Islet precursor cell (in vitro differentiated cells): ENCODE measurements around the gene NOX4.
A peak's percentile ranks its signal among the peaks of the same experiment; 100 is the strongest.
"Not testable (repeated sequence)": the region's sequence is repeated elsewhere in the genome, so short reads cannot be mapped to it uniquely, and the experiment has no call there.

Source experiments
- DNase-seq: peaks from one replicate; pipeline ENCODE4 v3.0.0-alpha.2; 2018

The NOX4 gene

DNA sequence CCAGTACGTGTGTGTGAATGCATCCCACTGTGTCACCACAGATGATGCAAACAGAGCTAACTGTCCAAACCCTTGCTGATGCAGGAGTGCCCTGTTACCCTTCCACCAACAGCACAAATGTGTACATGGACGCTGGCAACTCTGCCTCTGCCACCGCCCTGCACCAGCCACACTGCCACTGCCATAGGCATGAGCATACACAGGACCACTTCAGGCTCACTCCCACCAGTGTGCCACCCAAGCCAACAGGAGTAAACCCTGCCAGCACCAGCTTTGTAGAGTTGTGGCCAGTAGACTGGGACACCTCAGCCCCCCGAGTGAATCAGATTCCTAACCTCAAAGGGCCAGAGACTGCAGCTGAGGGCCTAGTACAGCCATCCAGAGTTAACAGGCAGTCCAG is 34.0 kb downstream of the NOX4 start:
- no peak for DNase-seq

DNA sequence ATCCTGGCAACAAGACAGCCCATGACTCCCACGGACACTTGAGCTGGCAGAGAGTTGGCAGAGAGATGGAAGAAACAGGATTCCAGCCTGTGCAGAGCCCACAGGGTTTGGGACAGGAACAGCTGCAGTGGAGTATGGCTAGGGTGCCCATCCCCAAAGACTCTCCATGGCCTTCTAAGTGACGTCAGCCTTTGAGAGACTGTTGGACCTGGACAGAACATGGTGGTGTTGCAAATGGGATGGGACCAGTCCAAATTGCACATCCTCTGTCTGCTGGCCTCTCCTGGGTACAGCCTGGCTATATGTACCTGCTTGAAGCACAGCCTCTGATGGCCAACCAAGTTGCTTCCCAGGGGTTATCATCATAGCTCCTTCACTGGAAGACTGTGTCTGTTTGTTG is 34.5 kb downstream of the NOX4 start:
- DNase-seq = no peak

DNA sequence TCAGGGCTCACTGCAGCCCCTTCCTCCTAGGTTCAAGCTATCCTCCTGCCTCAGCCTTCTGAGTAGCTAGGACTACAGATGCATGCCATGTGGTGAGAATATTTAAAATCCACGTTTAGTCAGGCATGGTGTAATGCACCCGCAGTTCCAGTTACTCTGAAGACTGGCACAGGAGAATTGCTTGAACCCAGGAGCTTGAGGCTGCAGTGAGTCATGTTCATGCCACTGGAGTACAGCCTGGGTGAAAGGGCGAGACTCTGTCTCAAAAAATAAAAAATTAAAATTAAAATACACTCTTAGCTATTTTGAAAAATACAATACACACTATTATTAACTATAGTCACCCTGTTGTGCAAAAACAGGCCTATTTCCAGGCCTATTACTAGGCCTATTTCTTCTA is 38.4 kb downstream of the NOX4 start:
- DNase-seq = no peak

DNA sequence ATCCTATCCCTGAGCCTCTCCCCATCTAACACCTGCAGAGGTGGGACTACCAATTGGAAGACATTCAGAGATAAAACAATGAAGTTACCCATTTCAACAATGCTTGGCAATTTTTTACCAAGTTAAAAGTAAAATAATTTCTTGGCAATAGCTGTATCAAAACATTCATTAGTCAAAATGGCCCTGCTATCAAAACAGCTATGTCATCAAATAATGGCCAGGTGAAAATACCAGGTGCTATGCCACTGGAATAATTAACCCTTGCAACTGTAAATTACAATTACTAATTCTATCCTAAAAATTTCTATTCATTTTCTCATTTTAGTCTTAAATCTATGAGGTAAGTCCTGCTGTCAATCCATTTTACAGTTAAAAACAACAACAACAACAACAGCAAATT is 43.3 kb downstream of the NOX4 start:
- DNase-seq = no peak

DNA sequence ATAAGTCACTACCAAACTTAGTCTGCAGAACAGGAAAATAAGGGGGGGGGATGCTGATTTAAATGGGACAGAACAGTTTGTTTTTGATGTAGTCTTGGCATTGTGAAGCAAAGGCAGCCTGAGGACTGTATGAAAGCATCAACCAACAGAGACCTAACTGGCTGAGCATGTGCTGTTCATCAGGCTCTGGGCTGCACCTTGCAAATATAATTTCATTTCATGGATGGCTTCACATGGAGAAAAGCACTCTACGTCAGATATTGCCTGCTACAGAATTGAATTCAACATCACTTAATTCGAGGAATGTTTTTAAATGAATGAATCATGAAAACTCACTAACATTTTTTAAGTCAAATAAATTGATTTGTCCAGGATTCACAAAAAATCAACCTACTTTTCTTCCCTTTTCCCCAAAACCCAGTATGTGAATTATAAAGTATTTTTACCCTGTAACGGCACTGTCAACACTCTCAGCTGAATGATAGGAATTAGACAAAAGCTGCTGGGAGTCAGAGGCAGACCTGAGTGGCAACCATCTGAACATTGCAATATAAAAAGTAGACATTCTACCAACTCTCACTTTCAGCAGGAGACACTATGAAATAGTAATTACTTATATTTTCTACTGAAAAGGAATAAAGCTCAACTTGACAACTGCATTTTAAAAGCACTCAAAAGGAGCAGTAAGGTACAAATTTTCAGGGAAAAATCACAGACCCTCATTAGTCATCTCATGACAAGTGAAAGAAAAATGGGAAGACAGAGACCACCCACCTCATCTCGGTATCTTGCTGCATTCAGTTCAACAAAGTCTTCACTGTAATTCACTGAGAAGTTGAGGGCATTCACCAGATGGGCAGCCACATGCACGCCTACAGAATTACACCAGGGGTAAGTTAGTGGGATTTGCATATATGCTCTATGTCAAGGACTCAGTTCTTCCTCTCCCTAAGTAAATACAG is 47.5 kb downstream of the NOX4 start:
- DNase-seq = no peak

DNA sequence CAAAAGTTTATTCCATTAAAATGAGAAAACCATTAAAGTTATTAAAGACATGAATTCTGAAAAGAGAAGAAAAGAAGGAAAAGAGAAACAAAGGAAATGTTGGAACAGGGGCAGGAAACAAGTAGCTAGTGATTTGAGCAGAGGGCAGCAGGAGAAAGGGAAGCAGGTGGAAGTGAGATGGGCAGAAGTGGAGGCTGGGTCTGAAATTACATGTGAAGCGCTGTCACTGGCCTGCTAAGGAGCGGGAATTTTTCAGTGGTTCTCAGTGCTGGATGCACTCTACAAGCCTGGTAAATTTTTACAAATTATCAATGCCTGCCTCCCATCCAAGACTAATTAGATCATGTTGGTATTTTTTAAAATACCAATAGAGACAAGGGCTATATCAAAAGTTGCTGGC is 48.4 kb downstream of the NOX4 start:
- no peak for DNase-seq

DNA sequence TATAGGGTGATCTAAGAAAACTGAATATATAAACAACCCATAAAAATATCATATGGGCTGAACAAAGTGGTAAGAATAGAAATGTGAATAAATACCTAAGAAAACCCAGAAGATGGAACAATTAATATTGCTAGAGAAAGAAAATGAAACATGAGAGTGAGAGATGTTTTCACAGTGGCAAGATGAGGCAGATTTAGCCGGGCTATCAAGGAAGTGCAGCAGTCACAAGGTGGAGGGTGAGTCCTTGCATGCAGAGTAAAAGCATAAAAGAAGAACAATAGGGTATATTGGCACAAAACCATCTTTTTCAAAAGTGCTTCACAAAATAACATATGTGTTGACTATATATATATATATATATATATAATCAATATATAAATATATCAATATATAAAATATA is 49.6 kb downstream of the NOX4 start:
- DNase-seq = no peak

DNA sequence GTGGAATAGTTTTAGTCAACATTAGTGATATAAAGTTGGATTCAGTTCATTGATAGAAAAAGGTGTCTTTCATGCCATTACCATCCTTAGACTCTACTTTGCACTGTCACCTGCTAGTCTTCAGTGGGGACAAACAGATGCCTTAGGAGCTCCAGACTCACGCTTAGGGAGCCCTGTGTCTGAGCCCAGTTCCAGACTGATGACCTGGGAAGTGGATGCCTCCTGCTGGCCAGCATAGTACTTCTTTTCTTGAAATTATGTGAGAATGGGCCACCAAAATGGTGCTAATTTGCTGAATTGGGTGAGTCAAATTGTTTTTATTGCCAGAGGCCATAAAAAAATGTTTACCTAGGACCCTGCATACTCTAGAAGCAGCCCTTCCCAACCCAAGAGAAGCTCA is 53.9 kb downstream of the NOX4 start:
- no peak for DNase-seq

DNA sequence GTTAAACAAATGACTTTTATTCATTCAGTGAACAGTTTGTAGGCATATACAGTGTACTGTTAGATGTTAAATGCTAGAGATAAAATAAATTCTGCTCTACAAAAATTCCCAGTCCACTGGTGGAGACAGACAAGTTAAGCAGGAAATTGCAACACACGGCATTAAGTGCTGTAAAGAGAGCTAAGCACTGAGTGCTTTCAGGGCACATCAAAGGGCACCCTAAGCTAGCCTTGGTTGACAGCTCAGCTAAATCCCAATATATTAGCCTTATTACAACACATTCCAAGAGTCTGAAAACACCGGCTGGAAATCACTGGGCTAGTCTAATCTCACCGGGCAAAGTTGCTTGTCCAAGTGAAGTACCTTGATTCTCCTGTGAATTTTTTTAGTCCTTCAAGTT is 55.1 kb downstream of the NOX4 start:
- peak; percentile 93 for DNase-seq

DNA sequence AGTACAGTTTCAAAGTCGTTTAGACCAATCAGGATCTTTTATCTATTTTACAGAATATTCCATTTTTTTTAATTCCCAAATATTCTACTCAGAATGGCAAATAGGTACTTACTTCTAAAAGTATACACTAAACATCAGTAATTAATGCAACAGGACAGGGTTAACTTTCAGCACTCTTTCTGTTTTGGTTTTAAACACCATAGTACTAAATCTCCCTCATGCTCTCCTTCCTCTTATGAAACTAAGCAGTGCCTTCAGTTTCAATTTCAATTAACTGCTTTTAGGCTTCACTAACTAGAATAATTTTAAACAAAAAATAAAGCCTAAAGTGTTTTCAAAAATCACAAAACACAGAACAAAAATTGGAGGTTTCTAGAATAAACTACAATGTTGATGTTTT is 57.9 kb downstream of the NOX4 start:
- no peak for DNase-seq

DNA sequence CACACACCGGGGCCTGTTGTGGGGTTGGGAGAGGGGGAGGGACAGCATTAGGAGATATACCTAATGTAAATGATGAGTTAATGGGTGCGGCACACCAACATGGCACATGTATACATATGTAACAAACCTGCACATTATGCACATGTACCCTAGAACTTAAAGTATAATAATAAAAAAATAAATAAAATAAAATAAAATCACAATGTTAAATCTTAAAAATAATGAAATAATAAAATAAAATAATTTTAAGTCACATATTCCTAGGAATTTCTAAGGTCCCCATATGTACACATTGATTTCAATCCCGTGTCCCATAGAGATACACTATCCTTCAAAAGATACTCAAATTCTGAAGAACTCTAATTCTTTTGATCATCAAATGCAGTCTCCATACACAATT is 59.0 kb downstream of the NOX4 start:
- DNase-seq = not testable (repeated sequence)

DNA sequence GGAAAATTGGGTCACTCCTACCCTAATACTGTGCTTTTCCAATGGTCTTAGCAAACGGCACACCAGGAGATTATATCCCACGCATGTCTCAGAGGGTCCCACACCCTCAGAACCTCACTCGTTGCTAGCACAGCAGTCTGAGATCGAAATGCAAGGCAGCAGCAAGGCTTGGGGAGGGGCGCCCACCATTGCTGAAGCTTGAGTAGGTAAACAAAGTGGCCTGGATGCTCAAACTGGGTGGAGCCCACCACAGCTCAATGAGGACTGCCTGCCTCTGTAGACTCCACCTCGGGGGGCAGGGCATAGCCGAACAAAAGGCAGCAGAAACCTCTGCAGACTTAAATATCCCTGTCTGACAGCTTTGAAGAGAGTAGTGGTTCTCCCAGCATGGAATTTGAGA is 64.7 kb downstream of the NOX4 start:
- DNase-seq = not testable (repeated sequence)

DNA sequence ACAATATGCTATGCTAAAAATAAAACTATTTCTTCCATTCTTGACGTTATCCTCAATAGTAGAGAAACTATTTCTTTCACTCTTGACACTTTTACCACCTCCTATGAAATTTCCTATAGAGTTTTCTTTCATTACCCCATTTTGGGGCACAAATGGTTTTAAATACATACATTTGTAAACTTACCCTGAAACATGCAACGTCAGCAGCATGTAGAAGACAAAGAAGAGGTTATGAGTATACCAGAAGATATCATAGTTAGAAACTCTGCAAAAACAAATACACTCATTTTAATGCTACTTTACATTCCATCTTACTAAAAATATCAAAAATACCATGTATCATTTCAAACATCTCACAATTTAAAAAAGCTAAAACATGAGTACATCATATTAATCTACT is 69.5 kb downstream of the NOX4 start:
- no peak for DNase-seq

DNA sequence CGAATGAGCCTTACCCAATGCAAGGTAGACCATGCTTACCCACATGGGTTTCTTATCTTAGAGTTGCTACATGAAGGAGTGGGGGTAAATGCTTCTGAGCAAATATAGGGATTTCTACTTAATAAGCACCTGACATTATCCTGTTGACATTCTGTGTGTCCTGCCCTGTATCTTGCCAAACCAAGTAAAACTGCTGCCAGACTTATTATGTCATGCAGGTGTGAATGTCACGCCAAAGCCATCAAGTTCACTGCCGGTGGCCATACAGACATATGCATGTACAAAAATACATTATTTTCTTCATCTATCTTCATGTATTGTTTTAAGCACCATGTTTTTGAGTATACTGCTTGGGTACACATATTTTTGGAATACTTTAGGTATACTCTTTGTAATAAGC is 70.2 kb downstream of the NOX4 start:
- DNase-seq = no peak

DNA sequence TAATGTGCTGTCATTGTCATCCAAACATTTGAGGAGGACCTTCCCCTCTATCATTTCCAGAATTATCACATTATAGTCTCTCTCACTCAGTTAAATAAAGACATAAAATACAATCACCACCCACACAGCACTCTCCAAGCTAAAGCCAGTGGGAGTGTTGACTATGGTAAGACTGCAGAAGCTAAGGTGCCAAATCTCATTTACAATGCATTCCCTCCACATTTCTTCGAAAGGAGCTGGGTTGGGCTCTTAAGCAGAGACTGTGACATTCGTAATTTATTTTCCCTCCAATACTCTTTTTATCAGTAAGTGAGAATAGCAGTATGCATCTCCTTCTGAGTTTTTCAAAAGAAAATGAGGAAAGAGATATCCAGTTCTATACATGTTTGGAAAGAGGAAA is 74.2 kb downstream of the NOX4 start:
- no peak for DNase-seq

DNA sequence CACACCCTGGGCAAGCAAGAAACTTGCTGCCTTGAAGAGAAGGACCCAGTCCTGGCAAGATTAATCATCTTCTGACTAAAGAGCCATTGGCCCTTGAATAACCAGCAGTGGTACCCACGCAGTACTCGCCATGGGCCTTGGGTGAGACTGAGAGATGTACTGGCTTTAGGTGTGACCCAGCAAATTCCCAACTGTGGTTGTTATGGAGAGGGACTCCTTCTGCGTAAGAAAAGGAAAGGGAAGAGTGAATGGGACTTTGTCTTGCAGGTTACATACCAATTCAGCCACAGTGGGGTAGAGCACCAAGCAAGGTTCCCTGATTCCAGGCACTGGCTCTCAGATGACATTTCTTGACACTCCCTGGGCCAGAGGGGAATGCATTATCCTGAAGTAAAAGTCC is 80.1 kb downstream of the NOX4 start:
- DNase-seq = not testable (repeated sequence)

DNA sequence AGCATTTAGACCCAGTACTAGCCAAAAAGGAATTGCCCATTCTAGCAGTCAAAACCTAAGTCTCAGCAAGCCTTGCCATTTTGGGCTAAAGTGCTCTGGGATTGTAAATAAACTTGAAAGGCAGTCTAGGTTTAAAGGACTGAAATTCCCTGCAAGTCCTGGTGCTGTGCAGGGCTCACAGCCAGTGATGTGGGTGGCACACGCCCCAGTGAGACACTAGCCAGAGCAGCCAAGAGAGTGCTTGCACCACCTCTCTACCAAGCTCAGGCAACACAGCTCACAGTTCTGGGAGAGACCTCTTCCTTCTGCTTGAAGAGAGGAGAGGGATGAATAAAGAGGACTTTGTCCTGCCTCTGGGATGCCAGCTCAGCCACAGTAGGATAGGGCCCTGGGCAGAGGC is 80.5 kb downstream of the NOX4 start:
- not testable (repeated sequence) for DNase-seq

DNA sequence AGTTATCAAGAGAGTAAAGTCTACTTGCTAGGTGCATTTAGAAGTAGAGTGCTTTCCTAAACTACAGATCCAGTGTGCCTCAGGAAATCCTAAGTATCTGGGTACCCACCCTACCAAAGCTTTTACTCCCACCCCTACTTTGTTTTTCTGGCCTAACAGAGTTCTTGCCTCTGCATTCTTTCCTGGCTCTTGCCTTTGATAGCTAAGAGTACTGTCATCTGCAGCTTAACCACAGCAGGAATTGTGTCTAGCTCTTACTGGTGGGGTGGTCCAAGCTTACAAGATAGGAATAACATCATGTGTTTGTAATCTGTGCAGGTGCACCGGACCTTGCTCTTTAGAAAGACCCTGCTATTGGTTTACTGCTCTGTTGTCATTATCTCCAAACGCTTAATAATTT is 82.7 kb downstream of the NOX4 start:
- DNase-seq = not testable (repeated sequence)

DNA sequence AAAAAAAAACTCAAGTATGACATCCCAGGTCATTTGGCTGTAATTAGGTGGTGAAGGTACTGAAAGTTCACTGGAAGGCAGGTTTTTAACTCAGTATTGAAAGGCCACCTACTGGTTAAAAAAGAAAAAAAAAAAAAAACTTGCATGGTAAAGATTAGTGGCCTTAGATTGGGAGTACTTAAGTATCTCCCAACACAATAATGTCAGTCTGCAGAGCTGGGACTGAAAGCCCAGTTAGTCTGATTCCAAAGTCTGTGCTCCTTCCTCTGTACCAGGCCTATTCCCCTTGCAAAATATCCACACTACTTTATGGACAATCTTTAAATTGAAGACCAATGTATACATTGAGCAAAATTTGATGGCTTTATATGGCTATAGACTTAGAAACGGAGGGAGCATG is 85.5 kb downstream of the NOX4 start:
- DNase-seq = no peak

DNA sequence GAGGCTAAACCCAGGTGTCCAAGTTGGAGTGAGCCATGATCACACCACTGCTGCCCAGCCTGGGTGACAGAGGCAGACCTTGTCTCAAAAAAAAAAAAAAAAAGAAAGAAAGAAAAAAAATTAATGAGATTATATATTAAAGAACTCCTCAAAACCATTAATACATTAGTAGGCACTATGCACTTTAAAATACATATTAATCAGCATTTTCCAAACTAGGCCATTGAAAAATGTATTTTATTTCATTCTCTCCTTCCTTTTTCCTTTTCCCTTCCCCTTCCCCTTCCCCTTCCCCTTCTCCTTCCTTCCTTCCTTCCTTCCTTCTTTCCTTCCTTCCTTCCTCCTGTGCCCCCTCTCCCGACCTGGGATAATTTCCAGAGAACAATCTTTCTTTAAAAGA is 99.5 kb downstream of the NOX4 start:
- DNase-seq = not testable (repeated sequence)

DNA sequence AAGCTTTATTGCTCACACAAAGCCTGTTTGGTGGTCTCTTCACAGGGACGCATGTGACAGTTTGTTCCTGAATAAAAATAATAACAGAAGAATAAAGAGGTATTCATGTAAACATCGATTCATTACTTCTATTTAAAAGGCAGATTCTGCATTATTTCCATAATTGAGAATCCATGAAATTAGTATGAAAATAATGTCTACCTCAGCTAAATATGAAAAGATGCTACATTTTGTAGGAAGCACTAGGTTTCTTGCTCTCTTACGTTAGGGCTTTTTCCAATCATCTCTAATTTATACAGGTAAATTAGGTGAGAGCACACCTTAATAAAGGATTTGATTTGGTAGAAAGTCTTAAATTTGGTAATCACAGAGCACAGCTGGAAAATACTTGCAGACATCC is 103.7 kb downstream of the NOX4 start:
- DNase-seq = not testable (repeated sequence)

DNA sequence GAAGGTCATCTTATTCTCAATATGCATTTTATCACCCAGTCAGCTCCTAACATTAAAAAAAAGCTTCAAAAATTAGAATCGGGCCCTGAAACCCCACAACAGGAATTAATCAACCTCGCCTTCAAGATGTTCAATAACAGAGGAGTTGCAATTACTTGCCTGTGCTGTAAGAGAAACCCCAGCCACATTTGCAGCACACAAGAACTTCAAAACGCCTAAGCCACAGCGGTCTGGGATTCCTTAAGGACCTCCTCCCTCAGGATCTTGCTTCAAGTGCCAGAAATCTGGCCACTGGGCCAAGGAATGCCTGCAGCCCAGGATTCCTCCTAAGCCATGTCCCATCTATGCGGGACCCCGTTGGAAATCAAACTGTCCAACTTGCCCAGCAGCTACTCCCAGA is 108.2 kb downstream of the NOX4 start:
- not testable (repeated sequence) for DNase-seq

DNA sequence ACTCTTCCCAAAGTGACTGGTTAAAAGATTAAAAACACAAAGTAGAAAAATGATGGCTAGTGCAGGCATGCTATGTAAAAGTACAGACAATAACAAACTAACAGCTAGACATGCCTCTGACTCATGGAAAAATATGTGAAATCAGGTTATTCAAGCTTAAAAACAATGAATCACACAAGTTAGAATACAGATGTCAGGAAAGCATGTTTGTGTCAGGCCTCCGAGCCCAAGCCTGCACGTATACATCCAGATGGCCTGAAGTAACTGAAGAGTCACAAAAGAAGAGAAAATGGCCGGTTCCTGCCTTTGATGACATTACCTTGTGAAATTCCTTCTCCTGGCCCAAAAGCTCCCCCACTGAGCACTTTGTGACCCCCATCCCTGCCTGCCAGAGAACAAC is 110.1 kb downstream of the NOX4 start:
- no peak for DNase-seq

DNA sequence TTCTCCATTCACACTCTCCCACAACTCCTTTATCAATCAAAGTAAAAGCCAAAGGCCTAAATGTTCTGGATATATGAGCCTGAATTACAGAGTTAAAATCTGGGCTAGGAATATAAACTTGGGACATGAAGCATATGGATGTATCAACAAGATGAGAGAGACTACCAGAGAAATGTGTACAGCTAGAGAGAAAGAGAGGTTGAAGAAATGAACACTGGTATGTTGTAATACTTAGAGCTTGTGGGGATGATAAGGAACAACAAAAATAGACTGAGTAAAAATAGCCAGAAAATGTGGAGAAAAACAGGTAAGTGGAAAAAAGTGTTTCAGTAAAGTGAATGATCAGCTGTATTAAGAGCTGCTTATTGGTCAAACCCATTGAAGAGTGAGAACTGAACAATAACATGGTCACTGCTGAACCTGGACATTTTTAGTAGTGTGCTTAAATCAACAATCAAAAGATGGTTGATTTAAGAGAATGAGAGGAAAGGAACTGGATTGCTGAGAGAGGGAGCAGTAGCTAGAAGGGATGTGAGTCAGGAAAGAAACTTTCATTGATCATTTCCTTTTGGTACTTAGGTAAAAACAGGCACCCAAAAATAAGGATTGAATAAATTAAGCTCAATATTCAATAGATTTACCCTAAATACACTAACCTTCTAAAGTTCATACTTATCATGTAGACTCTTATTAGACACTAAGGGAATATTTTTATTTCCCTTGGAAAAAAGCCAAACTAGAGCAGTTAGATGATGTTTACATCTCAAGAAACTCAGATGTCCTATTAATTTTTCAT is 111.0 kb downstream of the NOX4 start:
- not testable (repeated sequence) for DNase-seq
